Erythroblast (primary cell): Measurements from ENCODE around the gene CYB5R3.

Experiments
- GATA1 ChIP-seq: IDR thresholded peaks from 2 replicates; pipeline ENCODE4 v1.6.1; 2011; ENCODE audit warnings: low read depth, mild to moderate bottlenecking, control low read depth, low read length, moderate library complexity
- POLR2A ChIP-seq: IDR thresholded peaks from 2 replicates; pipeline ENCODE4 v1.6.1; 2011; ENCODE audit warnings: mild to moderate bottlenecking, low read length

DNA sequence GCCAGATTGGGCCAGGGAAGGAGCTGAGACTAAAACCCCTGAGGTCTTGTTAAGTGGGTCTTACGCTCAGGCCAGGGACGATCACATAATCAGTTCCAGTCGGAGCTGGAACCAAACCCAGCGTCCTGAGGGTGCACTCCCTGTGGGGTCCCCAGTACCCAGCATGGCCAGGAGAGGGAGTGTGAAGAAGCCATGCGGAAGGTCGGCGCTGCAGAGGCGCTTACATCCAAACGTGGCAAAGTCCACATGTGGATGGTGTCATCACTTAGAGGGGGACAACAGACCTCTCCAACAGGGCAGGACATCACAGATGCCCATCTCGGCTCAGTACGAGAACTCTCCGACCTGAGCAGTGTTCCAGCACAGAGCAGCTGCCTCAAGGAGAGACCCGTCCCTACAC, 17.1 kb downstream of the CYB5R3 start:
- TF ChIP-seq POLR2A = no peak
- no peak for TF ChIP-seq GATA1
